WTC11 (cell line): Measurements from ENCODE around the gene CACNA2D1. TPM values are rescaled to one million over a fixed set of nuclear protein-coding genes. Genes with fewer than 3 reads are reported as not detected.

Experiments
- ATAC-seq: fragments of 200-7000 bp; cut with Tn5 transposase; 2 replicates; pipeline ENCODE4 v1.10.0; 2021; ENCODE audit warnings: mild to moderate bottlenecking, moderate library complexity
- CTCF ChIA-PET: fragments of 300-600 bp; sonication (Branson Sonifier 250); formaldehyde crosslinking; loops from one replicate; lab custom pipeline; 2021; ENCODE audit warnings: antibody characterized with exemption; lab: Charles Lee
- POLR2A ChIA-PET: fragments of 350-600 bp; sonication (Branson Sonifier 250); formaldehyde crosslinking; loops from one replicate; lab custom pipeline; 2021; ENCODE audit warnings: antibody characterized with exemption; lab: Charles Lee
- DNase-seq: peaks from one replicate; pipeline ENCODE4 v3.0.0; 2021; ENCODE audit warnings: low spot score
- H3K27ac Mint-ChIP-seq: 2 replicates; pipeline ENCODE4 v1.8.0; 2021; ENCODE audit warnings: mixed read lengths
- H3K27me3 Mint-ChIP-seq: 2 replicates; pipeline ENCODE4 v1.8.0; 2021; ENCODE audit warnings: low read depth, mild to moderate bottlenecking, moderate library complexity, mixed read lengths
- H3K36me3 Mint-ChIP-seq: 2 replicates; pipeline ENCODE4 v1.8.0; 2021; ENCODE audit warnings: mixed read lengths
- H3K4me1 Mint-ChIP-seq: 2 replicates; pipeline ENCODE4 v1.8.0; 2022; ENCODE audit warnings: mixed read lengths
- H3K4me3 Mint-ChIP-seq: 2 replicates; pipeline ENCODE4 v1.8.0; 2021; ENCODE audit warnings: mild to moderate bottlenecking, moderate library complexity, mixed read lengths
- H3K9me3 Mint-ChIP-seq: 2 replicates; pipeline ENCODE4 v1.8.0; 2021; ENCODE audit warnings: mixed read lengths
- ATF1 ChIP-seq: sonication (generic); formaldehyde crosslinking; IDR thresholded peaks from 2 replicates; pipeline ENCODE4 v1.8.1; 2023; ENCODE audit warnings: mild to moderate bottlenecking, moderate library complexity, missing genetic modification reagents
- ERG ChIP-seq: fragments of 250-450 bp; sonication (Bioruptor Pico); IDR thresholded peaks from 2 replicates; pipeline ENCODE4 v1.8.0; 2021; ENCODE audit warnings: mild to moderate bottlenecking
- ESRRA ChIP-seq: sonication (generic); formaldehyde crosslinking; IDR thresholded peaks from 2 replicates; pipeline ENCODE4 v1.8.1; 2022; ENCODE audit warnings: mild to moderate bottlenecking, missing genetic modification reagents, borderline replicate concordance
- FOXK1 ChIP-seq: sonication (generic); formaldehyde crosslinking; IDR thresholded peaks from 2 replicates; pipeline ENCODE4 v1.8.0; 2022; ENCODE audit warnings: mild to moderate bottlenecking, moderate library complexity, missing genetic modification reagents
- HMGXB4 ChIP-seq: sonication (generic); formaldehyde crosslinking; IDR thresholded peaks from 2 replicates; pipeline ENCODE4 v1.8.1; 2023; ENCODE audit warnings: mild to moderate bottlenecking, moderate library complexity, missing genetic modification reagents
- KAT7 ChIP-seq: sonication (generic); formaldehyde crosslinking; IDR thresholded peaks from 2 replicates; pipeline ENCODE4 v1.8.1; 2023; ENCODE audit warnings: missing genetic modification reagents, mild to moderate bottlenecking, borderline replicate concordance
- OVOL2 ChIP-seq: fragments of 250-450 bp; sonication (Bioruptor Pico); IDR thresholded peaks from 2 replicates; pipeline ENCODE4 v1.9.0; 2021; ENCODE audit warnings: mild to moderate bottlenecking, borderline replicate concordance
- PRDM15 ChIP-seq: sonication (generic); formaldehyde crosslinking; IDR thresholded peaks from 2 replicates; pipeline ENCODE4 v1.8.0; 2022; ENCODE audit warnings: missing genetic modification reagents
- PRRX2 ChIP-seq: fragments of 250-450 bp; sonication (Bioruptor Pico); IDR thresholded peaks from 2 replicates; pipeline ENCODE4 v1.8.0; 2021; ENCODE audit warnings: mild to moderate bottlenecking
- SMAD3 ChIP-seq: sonication (generic); formaldehyde crosslinking; IDR thresholded peaks from 2 replicates; pipeline ENCODE4 v1.8.0; 2022; ENCODE audit warnings: missing genetic modification reagents, mild to moderate bottlenecking, borderline replicate concordance
- SP1 ChIP-seq: sonication (generic); formaldehyde crosslinking; conservative IDR thresholded peaks from 2 replicates; pipeline ENCODE4 v1.8.1; 2022; ENCODE audit warnings: missing genetic modification reagents
- STAT6 ChIP-seq: sonication (generic); formaldehyde crosslinking; conservative IDR thresholded peaks from 2 replicates; pipeline ENCODE4 v1.8.1; 2023; ENCODE audit warnings: mild to moderate bottlenecking, low read depth, missing genetic modification reagents, moderate library complexity
- ZNF396 ChIP-seq: fragments of 250-450 bp; sonication (Bioruptor Pico); IDR thresholded peaks from 2 replicates; pipeline ENCODE4 v1.8.0; 2021; ENCODE audit warnings: mild to moderate bottlenecking, moderate library complexity, borderline replicate concordance
- ZNF532 ChIP-seq: fragments of 250-450 bp; sonication (Bioruptor Pico); IDR thresholded peaks from 2 replicates; pipeline ENCODE4 v1.9.0; 2021; ENCODE audit warnings: mild to moderate bottlenecking, borderline replicate concordance
- total RNA-seq: library from RNA; stranded (reverse); gene quantifications from 3 replicates; pipeline ENCODE4 v1.2.3, GENCODE V29; 2021

Gene CACNA2D1
- total RNA-seq, 1 experiment from 2014 or later: 33.3 TPM

GRCh38 chr7:82109288-82109687 is 334.3 kb downstream of the CACNA2D1 start (continued):
- TF ChIP-seq STAT6: no peak
- TF ChIP-seq ZNF532 (CRISPR knock-in tag): no peak
- no peak for TF ChIP-seq SP1 (CRISPR knock-in tag)
- TF ChIP-seq ERG: no peak
- no peak for TF ChIP-seq ZNF396 (CRISPR knock-in tag)
- no peak for TF ChIP-seq SMAD3 (CRISPR knock-in tag)
- no peak for TF ChIP-seq FOXK1 (CRISPR knock-in tag)
- TF ChIP-seq, all 79 proteins: peak for 0

- no peak for DNase-seq
- no peaks in the 10 kb centered on the region for H3K27me3 Mint-ChIP-seq
- H3K9me3 Mint-ChIP-seq: no peaks in the 10 kb centered on the region
- TF ChIP-seq HMGXB4 (CRISPR knock-in tag) (no peak), SMAD3 (CRISPR knock-in tag) (no peak), KAT7 (CRISPR knock-in tag) (no peak), OVOL2 (CRISPR knock-in tag) (no peak), PRDM15 (CRISPR knock-in tag) (no peak), ESRRA (no peak), ATF1 (CRISPR knock-in tag) (no peak), PRRX2 (CRISPR knock-in tag) (no peak)
- TF ChIP-seq, all 79 proteins: peak for 0
- ChIA-PET POLR2A (no interaction called here), CTCF (no interaction called here)
- ATAC-seq: no peak
- no peak overlapping the region for H3K27ac Mint-ChIP-seq
- H3K4me1 Mint-ChIP-seq: peaks cover 13% of the 10 kb centered on the region
- no peak overlapping the region for H3K4me3 Mint-ChIP-seq
- no peaks in the 10 kb centered on the region for H3K36me3 Mint-ChIP-seq
Measured at GRCh38 chr7:82106201-82106600, 337.4 kb downstream of the CACNA2D1 start.
